HepG2 (cell line): ENCODE measurements around the gene POMT1. TPM values are rescaled to one million over a fixed set of nuclear protein-coding genes. Genes with fewer than 3 reads are reported as not detected.

Source experiments
- AHR ChIP-seq: IDR thresholded peaks from 2 replicates; pipeline ENCODE4 v1.6.1; 2018; ENCODE audit warnings: missing genetic modification reagents, missing compliant biosample characterization
- ARNTL ChIP-seq: sonication (generic); formaldehyde crosslinking; IDR thresholded peaks from 2 replicates; pipeline ENCODE4 v1.4.0; 2020; ENCODE audit warnings: mild to moderate bottlenecking, missing genetic modification reagents
- ATRX ChIP-seq: sonication (generic); formaldehyde crosslinking; IDR thresholded peaks from 2 replicates; pipeline ENCODE4 v1.4.0; 2020; ENCODE audit warnings: missing genetic modification reagents, borderline replicate concordance
- BRCA1 ChIP-seq: sonication (generic); formaldehyde crosslinking; IDR thresholded peaks from 2 replicates; pipeline ENCODE4 v1.4.0; 2020; ENCODE audit warnings: missing genetic modification reagents
- CHCHD3 ChIP-seq: sonication (generic); formaldehyde crosslinking; IDR thresholded peaks from 2 replicates; pipeline ENCODE4 v1.8.0; 2022; ENCODE audit warnings: mild to moderate bottlenecking, missing genetic modification reagents, moderate library complexity
- DRAP1 ChIP-seq: IDR thresholded peaks from 2 replicates; pipeline ENCODE4 v1.6.1; 2016; ENCODE audit warnings: missing genetic modification reagents, missing compliant biosample characterization
- EP300 ChIP-seq, 3 experiments: sonication (generic) in 1 of 3; formaldehyde crosslinking in 1 of 3; IDR thresholded peaks; 2 replicates each; pipeline versions ENCODE4 v1.5.1 to v1.6.1; 2011 to 2020; ENCODE audit warnings: low read depth in 2 of 3, low read length in 2 of 3, borderline replicate concordance in 1 of 3, improper control_type of control experiment in 1 of 3, mild to moderate bottlenecking in 1 of 3, missing genetic modification reagents in 1 of 3, moderate library complexity in 1 of 3
- FOXK1 ChIP-seq: sonication (generic); formaldehyde crosslinking; IDR thresholded peaks from 2 replicates; pipeline ENCODE4 v1.4.0; 2020; ENCODE audit warnings: low read depth, missing genetic modification reagents, borderline replicate concordance
- NONO ChIP-seq, 2 experiments: fragments of 450-650 bp in 1 of 2; sonication (generic) in 1 of 2; formaldehyde crosslinking in 1 of 2; IDR thresholded peaks in 1 of 2; conservative IDR thresholded peaks in 1 of 2; 2 replicates each; pipeline versions ENCODE4 v1.6.1 to v1.8.0; 2017 to 2022; ENCODE audit warnings: mild to moderate bottlenecking in 1 of 2, missing genetic modification reagents in 1 of 2, moderate library complexity in 1 of 2
- RNF219 ChIP-seq: sonication (generic); formaldehyde crosslinking; IDR thresholded peaks from 2 replicates; pipeline ENCODE4 v1.5.0; 2020; ENCODE audit warnings: mild to moderate bottlenecking, missing genetic modification reagents
- SKI ChIP-seq: fragments of 450-650 bp; IDR thresholded peaks from one replicate; pipeline ENCODE4 v1.6.1; 2018; ENCODE audit warnings: mild to moderate bottlenecking; ENCODE audit not compliant: partially characterized antibody
- SMAD9 ChIP-seq: sonication (generic); formaldehyde crosslinking; IDR thresholded peaks from 2 replicates; pipeline ENCODE4 v1.5.1; 2020; ENCODE audit warnings: mild to moderate bottlenecking, missing genetic modification reagents
- ZHX1 ChIP-seq: sonication (generic); formaldehyde crosslinking; IDR thresholded peaks from 2 replicates; pipeline ENCODE4 v1.8.1; 2022; ENCODE audit warnings: low read depth, mild to moderate bottlenecking, missing genetic modification reagents
- ZNF24 ChIP-seq: fragments of 450-650 bp; IDR thresholded peaks from 2 replicates; pipeline ENCODE4 v1.6.1; 2017; ENCODE audit warnings: antibody characterized with exemption, mild to moderate bottlenecking
- ZNF33A ChIP-seq: sonication (generic); formaldehyde crosslinking; IDR thresholded peaks from 2 replicates; pipeline ENCODE4 v1.5.1; 2020; ENCODE audit warnings: missing genetic modification reagents, mild to moderate bottlenecking, moderate library complexity, borderline replicate concordance
- ZNF343 ChIP-seq: sonication (generic); formaldehyde crosslinking; IDR thresholded peaks from 2 replicates; pipeline ENCODE4 v1.4.0; 2020; ENCODE audit warnings: mild to moderate bottlenecking, missing genetic modification reagents
- ZNF362 ChIP-seq: sonication (generic); formaldehyde crosslinking; IDR thresholded peaks from 2 replicates; pipeline ENCODE4 v1.4.0; 2020; ENCODE audit warnings: missing genetic modification reagents, mild to moderate bottlenecking, borderline replicate concordance
- ZNF441 ChIP-seq: sonication (generic); formaldehyde crosslinking; IDR thresholded peaks from 2 replicates; pipeline ENCODE4 v1.7.0; 2021; ENCODE audit warnings: missing genetic modification reagents, borderline replicate concordance
- ZNF549 ChIP-seq: sonication (generic); formaldehyde crosslinking; IDR thresholded peaks from 2 replicates; pipeline ENCODE4 v1.5.0; 2020; ENCODE audit warnings: missing genetic modification reagents
- ZNF883 ChIP-seq: sonication (generic); formaldehyde crosslinking; IDR thresholded peaks from 2 replicates; pipeline ENCODE4 v1.5.1; 2020; ENCODE audit warnings: mild to moderate bottlenecking, missing genetic modification reagents; ENCODE audit errors: not compliant biosample characterization
- ZSCAN25 ChIP-seq: sonication (generic); formaldehyde crosslinking; IDR thresholded peaks from 2 replicates; pipeline ENCODE4 v1.8.0; 2022; ENCODE audit warnings: mild to moderate bottlenecking, missing genetic modification reagents
- polyA plus RNA-seq, 8 experiments: library from polyadenylated mRNA; depleted of rRNA in 3 of 8; stranded (reverse) in 7 of 8; unstranded in 1 of 8; fragments of >200 nt; fragmentation: Illumina TruSeq in 4 of 8; extraction: Trizol in 4 of 8; gene quantifications; 2 replicates each; pipeline versions ENCODE4 v1.2.1 to v1.2.3, GENCODE V29; 2011 to 2016; ENCODE audit warnings: low read depth in 4 of 8, missing spikeins in 1 of 8, mixed read lengths in 1 of 8; ENCODE audit not compliant: insufficient read depth in 1 of 8
- total RNA-seq, 5 experiments: library from RNA; depleted of rRNA; stranded (reverse); fragments of >200 nt; fragmentation: Illumina TruSeq; extraction: Trizol; gene quantifications; 2 replicates each; pipeline ENCODE4 v1.2.3, GENCODE V29; 2016; ENCODE audit warnings: low read depth in 1 of 5
- TF ChIP-seq, protein P1 (sequence below): sonication (generic); formaldehyde crosslinking; IDR thresholded peaks from 2 replicates; pipeline ENCODE4 v1.8.1; 2023; ENCODE audit warnings: missing genetic modification reagents, mild to moderate bottlenecking, borderline replicate concordance

POMT1 gene
- total and polyA plus RNA-seq, 2 of the 13 experiments (the other 11 are each of a cell fraction or from before 2014, with no cell fraction given), result 21.6 to 22.7 TPM

GRCh38 chr9:131545003-131545785 lies 42.5 kb downstream of the POMT1 start, which contains the start of gene PRRT1B (continued):
- TF ChIP-seq ZNF362 (CRISPR knock-in tag) (peak; percentile 64; the same call in 1 of the 2 replicates), ARNTL (CRISPR knock-in tag) (peak; percentile 75), SKI (peak; percentile 79), NONO (IDR thresholded peaks at IDR 0.05) (no peak), NONO (CRISPR knock-in tag; conservative IDR thresholded peaks at IDR 0.05) (peak; percentile 93), ZNF33A (CRISPR knock-in tag) (no peak), ZNF24 (no peak), AHR (CRISPR knock-in tag) (no peak), ZNF343 (CRISPR knock-in tag) (0 out of 2 replicates have a peak, but pooled peaks have one; percentile 32), DRAP1 (CRISPR knock-in tag) (no peak), ZNF441 (no peak), ZNF883 (no peak), ZSCAN25 (CRISPR knock-in tag) (peak; percentile 87), ATRX (CRISPR knock-in tag) (no peak), ZNF549 (CRISPR knock-in tag) (no peak), BRCA1 (CRISPR knock-in tag) (no peak), RNF219 (CRISPR knock-in tag) (no peak), FOXK1 (peak; percentile 56; the same call in 1 of the 2 replicates), EP300 (IDR thresholded peaks at IDR 0.05; ENCODE audit: low read depth in 2 of 2, low read length in 2 of 2) (peak; percentile 46 to 58; a peak in 2 of 4 replicates), EP300 (CRISPR knock-in tag; IDR thresholded peaks at IDR 0.05; ENCODE audit: borderline replicate concordance) (no peak), ZHX1 (CRISPR knock-in tag) (no peak), CHCHD3 (no peak), SMAD9 (CRISPR knock-in tag) (no peak)
- TF ChIP-seq, protein P1, sequence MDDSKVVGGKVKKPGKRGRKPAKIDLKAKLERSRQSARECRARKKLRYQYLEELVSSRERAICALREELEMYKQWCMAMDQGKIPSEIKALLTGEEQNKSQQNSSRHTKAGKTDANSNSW, result no peak
